ENCODE results near the gene PTPN14. TPM values are rescaled to one million over a fixed set of nuclear protein-coding genes. Genes with fewer than 3 reads are reported as not detected.
"Not testable (repeated sequence)": the region's sequence is repeated elsewhere in the genome, so short reads cannot be mapped to it uniquely, and the experiment has no call there.

The PTPN14 gene
- total RNA-seq, 1 experiment from 2014 or later, result 37.5 TPM

- ChIA-PET POLR2A (interaction anchor here (1.5 kb wide), 1 partner anchor 11 kb away, joined by 4 read pairs; no protein-coding TSS in a partner anchor), RAD21 (ENCODE audit: low non-redundant PET in 1 of 2, low total read pairs in 2 of 2, uncharacterized antibody in 2 of 2, unreplicated experiment in 2 of 2) (no interaction called here), CTCF (interaction anchor here (1.4 to 1.8 kb wide), 2 partner anchors 8 to 261 kb away, joined by 5 to 8 read pairs; no protein-coding TSS in a partner anchor)
- Histone ChIP-seq H3K4me2 (ENCODE audit: low read length) (no peak overlapping the region), H3K36me3 (ENCODE audit: control insufficient read depth in 1 of 2, insufficient read depth in 2 of 2, low read length in 2 of 2) (no peaks in the 10 kb centered on the region), H2AFZ (ENCODE audit: low read depth, low read length, poor library complexity, severe bottlenecking) (no peak overlapping the region), H3K9me3 (ENCODE audit: control insufficient read depth in 1 of 2, insufficient read depth in 1 of 2, low read depth in 1 of 2, low read length in 2 of 2) (no peaks in the 10 kb centered on the region), H3K27me3 (ENCODE audit: insufficient read depth, low read length) (no peaks in the 10 kb centered on the region), H3K79me2 (ENCODE audit: insufficient read depth, low read length) (no peaks in the 10 kb centered on the region), H3K9ac (ENCODE audit: low read length) (no peak overlapping the region), H3K4me3 (replicated peaks in 1 of 2; ENCODE audit: low read depth in 1 of 2, low read length in 2 of 2) (no peak overlapping the region), H3K27ac (ENCODE audit: low read depth, low read length) (no peak overlapping the region), H4K20me1 (ENCODE audit: insufficient read depth) (no peaks in the 10 kb centered on the region), H3K9me2 (ENCODE audit: insufficient read depth) (no peaks in the 10 kb centered on the region), H3K4me1 (ENCODE audit: control insufficient read depth in 1 of 2, insufficient read depth in 2 of 2, low read length in 2 of 2) (no peaks in the 10 kb centered on the region)
- no peak for DNase-seq (ENCODE audit: low read depth, low spot score)
- TF ChIP-seq ZNF274 (IDR thresholded peaks at IDR 0.05; ENCODE audit: low read depth, low read length) (no peak), ZBTB33 (IDR thresholded peaks at IDR 0.05; ENCODE audit: extremely low read depth, insufficient replicate concordance, low read length) (no peak), ZFX (IDR thresholded peaks at IDR 0.05) (no peak), JUND (IDR thresholded peaks at IDR 0.05) (no peak), REST (IDR thresholded peaks at IDR 0.05; ENCODE audit: low read depth) (no peak), MAX (IDR thresholded peaks at IDR 0.05) (no peak), EZH2 (IDR thresholded peaks at IDR 0.05) (no peak), SP1 (IDR thresholded peaks at IDR 0.05; ENCODE audit: low read depth) (no peak), YY1 (IDR thresholded peaks at IDR 0.05; ENCODE audit: extremely low read depth, insufficient replicate concordance, low read depth, low read length) (no peak), EGR1 (IDR thresholded peaks at IDR 0.05; ENCODE audit: low read depth) (no peak), POLR2AphosphoS5 (IDR thresholded peaks at IDR 0.05; ENCODE audit: low read depth, low read length) (no peak), TCF7L2 (IDR thresholded peaks at IDR 0.05; ENCODE audit: borderline replicate concordance, extremely low read depth, insufficient read depth, insufficient read length) (no peak), ATF3 (IDR thresholded peaks at IDR 0.05) (no peak)
- ATAC-seq, result no peak
- no TSS peak for BruUV-seq (replicated peaks)
- intact Hi-C loops (cut with micrococcal nuclease), result no loop called here
These were observed 41.8 kb upstream of the PTPN14 start for GRCh38 chr1:214593158-214593557.

- H2AFZ ChIP-seq (ENCODE audit: low read depth, low read length, poor library complexity, severe bottlenecking); BruUV-seq (replicated peaks); H4K20me1 ChIP-seq (ENCODE audit: insufficient read depth); DNase-seq (ENCODE audit: low read depth, low spot score); intact Hi-C loops (cut with micrococcal nuclease); H3K4me1 ChIP-seq (ENCODE audit: control insufficient read depth in 1 of 2, insufficient read depth in 2 of 2, low read length in 2 of 2); ATAC-seq; H3K27ac ChIP-seq (ENCODE audit: low read depth, low read length); H3K4me3 ChIP-seq (replicated peaks in 1 of 2; ENCODE audit: low read depth in 1 of 2, low read length in 2 of 2); H3K4me2 ChIP-seq (ENCODE audit: low read length); H3K9me2 ChIP-seq (ENCODE audit: insufficient read depth); H3K27me3 ChIP-seq (ENCODE audit: insufficient read depth, low read length); H3K9me3 ChIP-seq (ENCODE audit: control insufficient read depth in 1 of 2, insufficient read depth in 1 of 2, low read depth in 1 of 2, low read length in 2 of 2); H3K79me2 ChIP-seq (ENCODE audit: insufficient read depth, low read length); H3K36me3 ChIP-seq (ENCODE audit: control insufficient read depth in 1 of 2, insufficient read depth in 2 of 2, low read length in 2 of 2); H3K9ac ChIP-seq (ENCODE audit: low read length): not testable (repeated sequence)
- ChIA-PET CTCF (interaction anchor here (1.4 kb wide), 1 partner anchor 260 kb away, joined by 8 read pairs; no protein-coding TSS in a partner anchor), RAD21 (ENCODE audit: low non-redundant PET in 1 of 2, low total read pairs in 2 of 2, uncharacterized antibody in 2 of 2, unreplicated experiment in 2 of 2) (interaction anchor here in 1 of 2 experiments (0.9 kb wide), 1 partner anchor 260 kb away, joined by 4 read pairs; no protein-coding TSS in a partner anchor), POLR2A (interaction anchor here (0.6 kb wide), 1 partner anchor 128 kb away, joined by 3 read pairs; no protein-coding TSS in a partner anchor)
These were observed 40.5 kb upstream of the PTPN14 start for GRCh38 chr1:214591918-214592317.
